Stomach (tissue), 4 donors: Measurements from ENCODE around the gene ELMO1.

Experiments used
- CTCF ChIP-seq, 7 experiments: fragments of 450-650 bp in 4 of 7; fragments of 200-600 bp in 3 of 7; sonication (generic) in 3 of 7; IDR thresholded peaks; one replicate each; pipeline ENCODE4 v1.5.1; 2016 to 2019; ENCODE audit warnings: antibody characterized with exemption in 7 of 7, control low read depth in 2 of 7, mild to moderate bottlenecking in 1 of 7
- EP300 ChIP-seq: sonication (generic); formaldehyde crosslinking; IDR thresholded peaks from one replicate; pipeline ENCODE4 v1.6.1; 2017; ENCODE audit warnings: antibody characterized with exemption
- POLR2A ChIP-seq, 4 donors: fragments of 450-650 bp; IDR thresholded peaks; one replicate each; pipeline ENCODE4 v1.6.1; 2016; ENCODE audit warnings: antibody characterized with exemption in 4 of 4, control low read depth in 2 of 4, mild to moderate bottlenecking in 1 of 4, moderate library complexity in 1 of 4
- POLR2AphosphoS5 ChIP-seq, 3 donors: sonication (generic); formaldehyde crosslinking; IDR thresholded peaks; one replicate each; pipeline ENCODE4 v1.6.1; 2016; ENCODE audit warnings: antibody characterized with exemption in 3 of 3

- TF ChIP-seq CTCF (IDR thresholded peaks at IDR 0.05) (no peak), POLR2AphosphoS5 (IDR thresholded peaks at IDR 0.05) (no peak), EP300 (no peak), POLR2A (IDR thresholded peaks at IDR 0.05) (no peak)
These were observed 83.3 kb downstream of the ELMO1 start for GRCh38 chr7:37365405-37365804.
